Measurements from ENCODE around the gene PLEKHG5.

GRCh38 chr1:6426277-6426971 lies 65.0 kb downstream of the PLEKHG5 start:
- TF ChIP-seq CTCF (IDR thresholded peaks at IDR 0.05) = no peak
- TF ChIP-seq POLR2AphosphoS5 (IDR thresholded peaks at IDR 0.05) = no peak
